Measurements from ENCODE around the gene SVOP.

SVOP gene

DNA sequence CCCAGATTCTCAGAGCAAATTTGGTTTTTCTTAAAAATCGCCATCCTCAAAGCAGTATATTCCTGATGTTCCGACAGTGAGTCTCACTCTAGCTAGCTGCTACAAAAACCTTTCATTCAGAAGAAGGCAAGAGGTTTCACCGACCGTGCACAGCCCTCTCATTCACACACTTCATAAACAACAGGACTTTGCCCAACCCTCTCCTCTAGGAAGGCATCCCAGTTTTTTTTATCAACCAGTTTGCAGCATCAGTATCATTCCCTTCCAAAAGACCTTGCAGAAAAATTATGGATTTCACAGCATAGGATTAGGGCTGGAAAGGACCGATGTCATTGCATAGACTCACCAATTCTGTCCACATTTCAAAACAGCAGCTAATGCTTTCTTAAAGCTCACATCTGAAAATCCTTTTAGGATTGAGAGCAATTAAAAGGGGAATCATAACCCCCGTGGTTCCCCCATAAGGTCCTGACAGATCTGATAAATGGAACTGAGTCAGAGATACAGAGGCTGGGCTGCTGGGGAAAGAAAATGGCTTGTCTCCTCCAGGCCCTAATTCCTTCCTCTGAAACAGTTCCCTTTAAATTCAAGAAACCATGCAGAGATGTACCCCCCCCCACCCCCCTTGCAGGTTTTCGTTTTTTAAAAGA, 597 bp downstream of the SVOP start:
- no peak overlapping the region for H3K4me3 ChIP-seq (replicated peaks; ENCODE audit: low read depth, low read length)
- DNase-seq (ENCODE audit: extremely low read depth, low read depth), result no peak
- TF ChIP-seq, protein P1, sequence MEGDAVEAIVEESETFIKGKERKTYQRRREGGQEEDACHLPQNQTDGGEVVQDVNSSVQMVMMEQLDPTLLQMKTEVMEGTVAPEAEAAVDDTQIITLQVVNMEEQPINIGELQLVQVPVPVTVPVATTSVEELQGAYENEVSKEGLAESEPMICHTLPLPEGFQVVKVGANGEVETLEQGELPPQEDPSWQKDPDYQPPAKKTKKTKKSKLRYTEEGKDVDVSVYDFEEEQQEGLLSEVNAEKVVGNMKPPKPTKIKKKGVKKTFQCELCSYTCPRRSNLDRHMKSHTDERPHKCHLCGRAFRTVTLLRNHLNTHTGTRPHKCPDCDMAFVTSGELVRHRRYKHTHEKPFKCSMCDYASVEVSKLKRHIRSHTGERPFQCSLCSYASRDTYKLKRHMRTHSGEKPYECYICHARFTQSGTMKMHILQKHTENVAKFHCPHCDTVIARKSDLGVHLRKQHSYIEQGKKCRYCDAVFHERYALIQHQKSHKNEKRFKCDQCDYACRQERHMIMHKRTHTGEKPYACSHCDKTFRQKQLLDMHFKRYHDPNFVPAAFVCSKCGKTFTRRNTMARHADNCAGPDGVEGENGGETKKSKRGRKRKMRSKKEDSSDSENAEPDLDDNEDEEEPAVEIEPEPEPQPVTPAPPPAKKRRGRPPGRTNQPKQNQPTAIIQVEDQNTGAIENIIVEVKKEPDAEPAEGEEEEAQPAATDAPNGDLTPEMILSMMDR (IDR thresholded peaks at IDR 0.05; ENCODE audit: low read depth, low read length, missing control alignments), result no peak

DNA sequence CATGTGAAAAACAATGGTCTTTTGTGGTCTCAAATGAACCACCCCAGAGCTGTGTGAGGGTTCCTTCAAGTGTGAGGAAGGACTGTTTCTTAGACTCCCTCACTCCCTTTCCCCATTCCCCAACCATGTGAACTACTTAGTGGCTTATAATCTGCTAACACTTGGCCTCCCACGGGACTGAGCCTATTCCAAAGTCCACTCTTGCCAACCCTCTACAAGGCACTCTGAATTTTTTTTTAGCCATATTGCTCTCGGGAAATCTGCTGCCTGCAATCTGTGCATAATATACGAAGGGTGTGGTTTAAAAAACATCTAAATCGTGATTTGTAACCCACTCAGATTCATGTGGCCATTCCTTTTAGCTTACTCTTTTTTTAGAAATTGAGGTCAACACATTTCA, 2.6 kb downstream of the SVOP start:
- no peak overlapping the region for H3K4me3 ChIP-seq (replicated peaks; ENCODE audit: low read depth, low read length)
- DNase-seq (ENCODE audit: extremely low read depth, low read depth), result no peak
- TF ChIP-seq, protein P1 (IDR thresholded peaks at IDR 0.05; ENCODE audit: low read depth, low read length, missing control alignments), result no peak

DNA sequence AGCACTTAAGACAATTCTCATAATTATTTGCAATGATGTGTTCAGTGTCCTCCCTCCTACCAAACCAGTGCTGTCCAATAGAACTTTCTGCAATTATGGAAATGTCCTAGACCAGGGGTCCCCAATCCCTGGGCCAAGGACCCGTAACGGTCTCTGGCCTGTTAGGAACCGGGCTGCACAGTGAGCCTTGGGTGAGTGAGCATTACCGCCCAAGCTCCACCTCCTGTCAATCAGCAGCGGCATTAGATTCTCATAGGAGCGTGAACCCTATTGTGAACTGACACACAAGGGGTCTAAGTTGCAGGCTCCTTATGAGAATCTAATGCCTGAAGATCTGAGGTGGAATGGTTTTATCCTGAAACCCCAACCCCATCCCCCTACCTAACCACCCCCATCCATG, 3.9 kb downstream of the SVOP start:
- TF ChIP-seq, protein P1 (IDR thresholded peaks at IDR 0.05; ENCODE audit: low read depth, low read length, missing control alignments), result no peak
- DNase-seq (ENCODE audit: extremely low read depth, low read depth), result no peak
- H3K4me3 ChIP-seq (replicated peaks; ENCODE audit: low read depth, low read length), result no peak overlapping the region

DNA sequence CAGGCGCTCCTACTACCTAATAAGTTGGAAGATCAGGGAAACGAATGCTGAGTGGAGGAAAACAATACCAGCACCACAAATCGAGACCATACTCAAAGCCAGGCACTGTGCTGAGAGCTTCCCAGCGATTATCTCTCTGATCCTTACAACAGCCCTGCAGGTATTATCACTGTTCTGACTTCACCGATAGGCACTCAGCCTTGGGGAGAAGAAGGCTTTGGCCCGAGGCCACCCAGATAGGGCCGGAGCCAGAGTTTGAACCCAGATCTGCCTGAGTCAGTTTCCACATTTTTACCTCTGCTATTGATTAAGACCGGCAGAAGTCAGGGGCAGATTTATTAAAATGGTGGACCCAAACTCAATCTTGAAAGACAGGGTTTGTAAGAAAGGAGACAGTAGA, 4.9 kb downstream of the SVOP start:
- TF ChIP-seq, protein P1 (IDR thresholded peaks at IDR 0.05; ENCODE audit: low read depth, low read length, missing control alignments), result no peak
- H3K4me3 ChIP-seq (replicated peaks; ENCODE audit: low read depth, low read length), result no peak overlapping the region
- no peak for DNase-seq (ENCODE audit: extremely low read depth, low read depth)

DNA sequence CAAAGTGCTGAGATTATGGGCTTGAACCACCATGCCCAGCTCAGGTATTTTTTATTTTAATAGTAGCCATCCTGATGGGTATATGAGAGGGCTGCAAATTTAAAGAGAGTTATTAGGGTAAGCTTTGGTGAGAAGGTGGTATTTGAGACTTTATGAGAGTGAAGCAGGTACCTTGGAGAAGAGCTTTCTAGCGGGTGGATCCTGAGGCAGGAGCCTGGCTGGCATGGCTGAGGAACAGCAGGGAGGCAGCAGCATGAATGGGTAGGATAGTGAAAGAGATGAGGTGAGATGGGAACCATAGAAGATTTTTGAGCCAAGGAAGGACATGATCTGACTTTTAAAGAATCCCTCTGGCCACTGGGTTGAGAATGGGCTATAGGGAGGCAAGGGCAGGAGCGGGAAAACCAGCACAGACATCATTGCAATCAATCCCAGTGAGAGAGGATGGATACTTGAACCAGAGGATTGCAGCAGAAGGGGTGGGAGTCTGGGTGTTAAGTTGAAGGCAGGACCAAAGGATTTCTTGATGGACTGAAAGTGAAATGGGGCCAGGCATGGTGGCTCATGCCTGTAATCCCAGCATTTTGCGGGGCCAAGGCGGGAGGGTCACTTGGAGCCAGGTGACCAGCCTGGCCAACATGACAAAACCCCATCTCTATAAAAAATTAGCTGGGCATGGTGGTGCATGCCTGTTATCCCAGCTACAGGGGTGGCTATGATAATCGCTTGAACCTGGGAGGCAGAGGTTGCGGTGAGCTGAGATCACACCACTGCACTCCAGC, 5.7 kb downstream of the SVOP start:
- H3K4me3 ChIP-seq (replicated peaks; ENCODE audit: low read depth, low read length), result no peak overlapping the region
- TF ChIP-seq, protein P1 (IDR thresholded peaks at IDR 0.05; ENCODE audit: low read depth, low read length, missing control alignments), result no peak
- DNase-seq (ENCODE audit: extremely low read depth, low read depth), result no peak

DNA sequence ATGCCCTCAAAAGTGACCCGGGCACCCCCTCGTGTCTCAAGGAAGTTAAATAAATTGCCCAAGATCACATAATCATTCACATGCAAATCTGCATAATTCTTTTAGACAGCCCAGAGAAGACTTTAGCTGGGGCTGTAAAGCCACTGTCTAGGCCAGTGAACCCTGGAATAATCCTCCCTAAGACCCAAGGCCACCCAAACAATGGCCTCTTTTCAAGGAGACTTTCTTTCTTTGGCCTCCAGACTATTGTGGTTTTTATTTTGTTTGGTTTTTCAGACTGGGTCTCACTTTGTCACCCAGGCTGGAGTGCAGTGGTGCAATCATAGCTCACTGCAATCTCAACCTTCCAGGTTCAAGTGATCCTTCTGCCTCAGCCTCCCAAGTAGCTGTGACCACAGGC, 10.6 kb downstream of the SVOP start:
- H3K4me3 ChIP-seq (replicated peaks; ENCODE audit: low read depth, low read length), result no peak overlapping the region
- no peak for DNase-seq (ENCODE audit: extremely low read depth, low read depth)
- TF ChIP-seq, protein P1 (IDR thresholded peaks at IDR 0.05; ENCODE audit: low read depth, low read length, missing control alignments), result no peak
